NCI-H187 (cell line): ENCODE results near the gene STAG3.
"Not testable (repeated sequence)": the region's sequence is repeated elsewhere in the genome, so short reads cannot be mapped to it uniquely, and the experiment has no call there.

Source experiments
- DNase-seq, 2 experiments: peaks; one replicate each; lab custom pipeline; 2025; lab: John Stamatoyannopoulos, UW

STAG3 gene

GRCh38 chr7:100177045-100178001, at the start of gene STAG3, which contains the start of gene GPC2:
STAG3 (plus strand) TSS chr7:100177918; CDS start chr7:100180557, 2,639 bp downstream.
GPC2 (minus strand) TSS chr7:100177381; CDS start chr7:100177199, 182 bp downstream.
- peak; percentile 99 for DNase-seq

- no peak for DNase-seq
These were observed 49.1 kb upstream of the STAG3 start for GRCh38 chr7:100128637-100128963.

GRCh38 chr7:100130220-100130607, 47.5 kb upstream of the STAG3 start:
- DNase-seq: not testable (repeated sequence)

GRCh38 chr7:100130608-100131453, 46.9 kb upstream of the STAG3 start:
- peak; percentile 53 to 58 for DNase-seq

GRCh38 chr7:100132126-100132525, 45.6 kb upstream of the STAG3 start:
- DNase-seq: no peak

DNA sequence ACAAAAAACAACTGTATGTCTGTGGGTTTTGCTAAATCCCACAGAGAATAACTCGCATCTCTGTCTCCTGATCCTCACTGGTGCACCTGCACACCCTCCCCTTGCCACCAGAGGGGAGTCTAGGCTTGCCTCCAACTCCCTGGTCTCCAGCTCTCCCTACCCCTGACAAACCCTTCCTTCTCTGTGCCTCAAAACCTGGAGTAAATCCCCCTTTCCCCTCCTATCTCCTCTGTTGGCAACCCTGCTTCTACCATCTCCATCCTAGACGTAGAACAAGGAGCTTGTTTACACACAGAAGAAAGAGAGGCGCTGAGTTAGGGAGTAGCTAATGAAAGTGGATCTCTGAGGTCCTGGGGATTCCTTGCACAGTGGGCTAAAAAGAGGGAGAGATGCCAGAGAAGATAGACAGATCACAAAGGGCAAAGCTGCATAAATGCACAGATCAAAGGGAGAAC, 45.0 kb upstream of the STAG3 start:
- peak; percentile 16 to 41 for DNase-seq

GRCh38 chr7:100137851-100138760, 39.6 kb upstream of the STAG3 start:
- DNase-seq: no peak

GRCh38 chr7:100141555-100141949, 36.2 kb upstream of the STAG3 start:
- DNase-seq: no peak

DNA sequence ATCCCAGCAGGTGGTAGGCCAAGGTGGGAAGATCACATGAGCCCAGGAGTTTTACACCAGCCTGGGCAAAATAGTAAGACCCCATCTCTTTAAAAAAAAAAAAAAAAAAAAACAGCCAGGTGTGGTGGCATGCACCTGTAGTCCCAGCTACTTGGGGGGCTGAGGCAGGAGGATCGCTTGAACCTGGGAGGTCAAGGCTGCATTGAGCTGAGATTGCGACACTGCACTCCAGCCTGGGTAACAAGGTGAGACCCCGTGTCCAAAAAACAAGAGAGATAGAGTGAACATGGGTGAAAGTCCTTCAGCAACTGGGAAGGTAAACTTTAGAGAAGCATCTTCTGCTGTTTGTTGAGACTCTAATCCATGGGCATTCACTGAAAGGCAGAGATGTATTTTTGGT, 35.3 kb upstream of the STAG3 start:
- no peak for DNase-seq

DNA sequence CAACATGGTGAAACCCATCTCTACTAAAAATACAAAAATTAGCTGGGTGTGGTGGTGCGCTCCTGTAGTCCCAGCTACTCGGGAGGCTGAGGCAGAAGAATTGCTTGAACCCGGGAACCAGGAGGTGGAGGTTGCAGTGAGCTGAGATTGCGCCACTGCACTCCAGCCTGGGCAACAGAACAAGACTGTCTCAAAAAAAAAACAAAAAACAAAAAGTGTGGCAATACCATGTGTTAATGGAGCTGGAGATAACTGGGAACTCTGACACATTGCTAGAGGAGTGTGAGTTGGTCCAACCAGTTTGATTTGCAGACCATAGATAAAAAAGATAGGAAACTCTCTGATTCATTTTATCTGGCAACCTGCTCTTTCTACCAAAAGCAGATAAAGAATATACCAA, 31.4 kb upstream of the STAG3 start:
- not testable (repeated sequence) for DNase-seq

DNA sequence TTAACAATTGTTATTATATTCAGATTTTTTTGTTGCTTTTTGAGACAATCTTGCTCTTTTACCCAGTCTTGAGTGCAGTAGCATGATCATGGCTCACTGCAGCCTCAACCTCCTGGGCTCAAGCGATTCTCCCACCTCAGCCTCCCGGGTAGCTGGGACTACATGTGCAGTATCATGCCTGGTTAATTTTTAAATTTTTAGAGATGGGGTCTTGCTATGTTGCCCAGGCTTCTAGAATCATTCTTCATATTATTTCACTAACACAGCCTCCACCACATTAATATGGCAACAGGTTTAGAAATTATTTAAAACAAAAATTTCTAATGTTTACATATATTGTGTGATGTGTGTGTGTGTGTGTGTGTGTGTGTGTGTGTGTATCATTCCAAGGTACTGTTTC, 30.4 kb upstream of the STAG3 start:
- no peak for DNase-seq

- DNase-seq: no peak
These were observed 29.5 kb upstream of the STAG3 start for GRCh38 chr7:100148225-100148558.

DNA sequence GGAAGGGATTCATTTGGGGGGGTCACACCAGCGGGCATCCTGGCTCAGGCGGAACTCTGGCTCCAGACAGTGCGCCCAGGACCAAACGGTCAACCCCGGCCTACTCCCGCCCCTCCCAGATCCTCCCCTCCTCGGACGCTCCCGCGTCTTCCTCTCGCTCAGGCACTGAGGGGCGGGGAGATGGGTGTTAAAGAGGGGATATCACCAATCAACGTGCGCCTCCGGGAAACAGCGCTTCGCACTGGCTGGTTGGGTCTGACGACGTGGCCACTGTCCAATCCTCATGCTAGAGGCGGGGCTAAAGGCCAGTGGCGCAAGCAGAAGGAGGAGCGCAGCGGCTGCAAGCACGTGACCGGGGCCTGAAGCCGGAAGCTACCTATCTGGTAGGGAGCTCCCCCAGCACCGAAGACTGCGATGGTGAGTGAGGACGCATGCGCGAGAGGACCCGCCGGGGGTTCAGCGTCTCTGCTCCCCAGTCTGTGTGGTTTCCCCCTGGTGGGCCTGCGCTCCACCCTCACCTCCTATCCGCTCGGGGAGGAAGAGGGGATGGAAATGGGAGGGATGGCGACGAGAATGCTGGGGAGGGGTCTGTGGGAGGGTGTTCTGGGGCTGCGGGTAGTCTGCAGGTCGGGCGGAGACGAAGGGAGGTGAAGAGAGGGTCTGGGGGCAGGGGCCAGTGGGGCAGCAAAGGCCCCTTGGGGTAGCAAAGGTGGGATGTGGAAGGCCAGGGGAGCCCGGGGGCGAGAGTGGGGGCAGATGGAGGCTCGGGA, 29.0 kb upstream of the STAG3 start, which contains the start of gene LAMTOR4:
Gene LAMTOR4 (plus strand): TSS at position 360 of the 770 bp plus-strand sequence. CDS start 55 bp downstream, at position 415.
- peak; percentile 96 to 97 for DNase-seq

GRCh38 chr7:100152404-100152803, 25.3 kb upstream of the STAG3 start:
- DNase-seq: no peak

GRCh38 chr7:100152937-100153666, 24.6 kb upstream of the STAG3 start:
- DNase-seq: no peak

DNA sequence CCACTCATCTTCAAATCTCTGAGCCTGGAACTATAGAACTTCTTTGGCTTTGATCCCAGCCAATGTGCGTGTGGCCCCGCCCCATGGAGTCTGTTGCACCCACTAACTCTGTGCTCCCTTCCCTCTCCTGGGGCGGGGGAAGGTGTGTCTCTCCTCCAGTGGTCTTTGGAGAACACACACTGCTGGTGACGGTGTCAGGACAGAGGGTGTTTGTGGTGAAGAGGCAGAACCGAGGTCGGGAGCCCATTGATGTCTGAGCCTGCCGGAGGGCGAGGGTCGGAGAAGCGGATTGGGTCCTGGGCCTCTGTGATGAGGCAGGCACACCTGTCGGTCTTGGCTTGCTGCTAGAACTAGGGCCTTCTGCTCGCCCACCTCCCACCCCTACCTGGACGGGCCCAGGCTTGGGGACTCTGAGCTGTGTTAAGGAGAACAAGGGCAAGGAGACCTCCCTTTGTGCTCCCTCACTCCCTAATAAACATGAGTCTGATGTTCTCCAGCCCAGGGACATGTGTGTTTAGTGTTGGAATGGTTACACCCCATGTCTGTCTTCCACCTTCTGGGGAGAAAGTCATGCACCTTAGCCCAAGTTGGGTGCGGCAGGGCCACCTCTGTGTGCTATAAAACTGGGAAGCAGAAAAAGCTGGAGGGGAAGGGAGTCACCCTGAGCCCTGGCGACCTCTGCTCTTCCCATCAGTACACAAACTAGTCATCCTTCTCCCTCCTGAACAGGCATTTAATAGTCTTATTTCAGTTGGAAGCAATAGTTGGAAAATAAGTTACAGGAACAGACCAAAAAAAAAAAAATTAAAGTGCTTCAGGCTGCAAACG, 23.8 kb upstream of the STAG3 start:
- no peak for DNase-seq

DNA sequence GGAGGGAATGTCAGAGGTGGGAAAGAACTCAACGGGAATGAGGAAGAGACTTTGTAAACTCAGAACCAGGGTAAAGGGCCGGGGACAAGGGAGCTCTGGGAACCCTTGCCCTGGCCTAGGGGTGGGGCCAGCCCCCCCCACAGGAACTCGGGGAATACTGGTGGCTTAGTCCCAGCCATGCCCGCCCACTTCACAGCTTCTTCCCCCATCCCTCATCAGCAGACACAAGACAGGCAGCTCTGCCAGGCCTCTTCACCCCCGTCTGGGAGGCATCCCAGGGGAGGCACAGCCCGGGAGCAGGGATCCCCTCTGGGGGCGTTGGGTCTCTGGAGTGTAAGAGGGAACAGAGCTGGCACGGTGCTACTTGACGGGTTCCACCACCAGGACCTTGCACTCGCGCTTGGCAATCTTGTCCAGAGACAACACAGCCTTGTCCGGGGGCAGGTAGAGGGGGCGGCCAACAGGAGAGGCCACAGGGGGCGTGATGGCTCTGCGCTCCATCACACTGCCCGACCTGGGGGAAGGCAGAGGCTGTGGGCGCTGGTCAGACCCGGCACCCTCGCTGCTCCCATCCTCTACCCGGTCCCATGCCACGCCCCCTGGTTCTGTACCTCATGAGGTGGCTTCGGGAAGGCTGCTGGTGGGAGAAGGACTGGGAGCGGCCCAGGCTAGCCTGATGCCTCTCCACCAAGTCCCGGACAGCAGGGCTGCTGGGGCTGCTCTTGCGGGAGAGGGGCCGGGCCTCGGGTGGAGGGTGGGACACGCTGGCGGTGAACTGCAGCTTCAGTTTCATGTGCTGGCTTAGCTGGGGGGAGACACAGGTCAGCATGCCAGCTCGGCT, 22.8 kb upstream of the STAG3 start:
- no peak for DNase-seq
